ENCODE measurements around the gene ULBP2.

DNA sequence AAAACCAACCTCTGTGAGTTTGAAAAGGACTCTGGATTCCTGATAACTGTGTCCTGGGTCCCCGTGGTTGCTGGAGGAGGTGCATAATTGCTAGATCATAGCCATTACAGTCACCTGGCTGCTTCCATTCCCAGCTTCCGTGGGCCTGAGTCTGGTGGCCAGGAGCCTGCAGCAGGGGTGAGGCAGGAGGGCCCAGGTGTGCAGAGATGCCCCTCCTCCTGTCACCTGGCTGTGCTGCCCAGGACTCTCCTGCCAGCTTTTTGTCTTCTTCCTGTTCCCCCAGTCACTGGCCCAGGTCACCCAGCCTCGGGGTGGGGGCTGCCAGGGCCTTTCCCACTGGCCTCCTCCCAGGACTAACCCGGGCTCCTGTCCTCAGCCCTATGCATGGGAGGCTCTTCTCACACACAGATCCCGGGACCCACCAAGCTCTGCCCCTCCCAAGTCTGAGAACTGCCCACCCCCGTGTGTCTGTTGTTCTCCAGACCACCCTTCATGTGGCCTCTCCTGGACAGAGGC lies 53.5 kb downstream of the ULBP2 start:
- TF ChIP-seq, protein P1, sequence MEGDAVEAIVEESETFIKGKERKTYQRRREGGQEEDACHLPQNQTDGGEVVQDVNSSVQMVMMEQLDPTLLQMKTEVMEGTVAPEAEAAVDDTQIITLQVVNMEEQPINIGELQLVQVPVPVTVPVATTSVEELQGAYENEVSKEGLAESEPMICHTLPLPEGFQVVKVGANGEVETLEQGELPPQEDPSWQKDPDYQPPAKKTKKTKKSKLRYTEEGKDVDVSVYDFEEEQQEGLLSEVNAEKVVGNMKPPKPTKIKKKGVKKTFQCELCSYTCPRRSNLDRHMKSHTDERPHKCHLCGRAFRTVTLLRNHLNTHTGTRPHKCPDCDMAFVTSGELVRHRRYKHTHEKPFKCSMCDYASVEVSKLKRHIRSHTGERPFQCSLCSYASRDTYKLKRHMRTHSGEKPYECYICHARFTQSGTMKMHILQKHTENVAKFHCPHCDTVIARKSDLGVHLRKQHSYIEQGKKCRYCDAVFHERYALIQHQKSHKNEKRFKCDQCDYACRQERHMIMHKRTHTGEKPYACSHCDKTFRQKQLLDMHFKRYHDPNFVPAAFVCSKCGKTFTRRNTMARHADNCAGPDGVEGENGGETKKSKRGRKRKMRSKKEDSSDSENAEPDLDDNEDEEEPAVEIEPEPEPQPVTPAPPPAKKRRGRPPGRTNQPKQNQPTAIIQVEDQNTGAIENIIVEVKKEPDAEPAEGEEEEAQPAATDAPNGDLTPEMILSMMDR (IDR thresholded peaks at IDR 0.05) = no peak
- TF ChIP-seq ZFX (IDR thresholded peaks at IDR 0.05; ENCODE audit: borderline replicate concordance) = no peak
